GM21367 (cell line): Measurements from ENCODE around the gene ABTB1.
"Not testable (repeated sequence)": the region's sequence is repeated elsewhere in the genome, so short reads cannot be mapped to it uniquely, and the experiment has no call there.

Source experiments
- ATAC-seq: cut with Tn5 transposase; IDR thresholded peaks from one replicate; pipeline ENCODE4 v1.9.1; 2021; ENCODE audit not compliant: unreplicated experiment

The ABTB1 gene

DNA sequence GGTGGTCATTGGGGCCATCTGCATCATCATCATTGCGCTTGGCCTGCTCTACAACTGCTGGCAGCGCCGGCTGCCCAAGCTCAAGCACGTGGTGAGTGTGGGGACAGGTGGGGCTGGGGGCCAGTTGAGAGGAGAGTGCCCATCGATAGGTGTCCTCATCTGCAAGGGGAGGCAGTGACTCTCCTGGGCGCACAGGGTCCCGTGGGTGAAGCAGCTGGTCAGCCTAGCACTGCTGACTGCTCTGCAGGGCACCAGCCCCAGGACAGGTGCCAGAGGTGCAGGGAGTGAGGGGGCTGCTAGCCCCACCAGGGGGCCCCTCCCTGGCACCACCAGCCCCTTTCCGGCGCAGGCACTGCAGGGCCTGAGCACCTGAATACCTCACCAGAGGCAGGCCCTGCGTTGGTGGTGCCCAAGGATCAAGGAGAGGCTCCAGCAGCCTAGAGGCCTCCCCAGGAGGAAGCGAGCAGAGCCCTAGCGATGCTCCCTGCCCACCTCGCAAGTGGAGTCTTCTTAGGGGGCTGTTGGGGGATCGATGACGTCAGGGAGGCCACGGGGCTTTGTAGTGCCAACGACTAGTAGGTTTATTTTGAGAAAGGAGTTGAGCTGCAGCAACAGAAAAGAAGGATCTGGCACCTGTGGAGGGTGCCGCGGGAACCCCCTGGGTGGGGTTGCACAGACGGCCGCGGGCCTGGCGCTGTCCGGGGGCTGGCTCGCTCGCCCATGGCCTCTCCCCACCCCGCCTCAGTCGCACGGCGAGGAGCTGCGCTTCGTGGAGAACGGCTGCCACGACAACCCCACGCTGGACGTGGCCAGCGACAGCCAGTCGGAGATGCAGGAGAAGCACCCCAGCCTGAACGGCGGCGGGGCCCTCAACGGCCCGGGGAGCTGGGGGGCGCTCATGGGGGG, 976 bp upstream of the ABTB1 start:
- ATAC-seq, result no peak

DNA sequence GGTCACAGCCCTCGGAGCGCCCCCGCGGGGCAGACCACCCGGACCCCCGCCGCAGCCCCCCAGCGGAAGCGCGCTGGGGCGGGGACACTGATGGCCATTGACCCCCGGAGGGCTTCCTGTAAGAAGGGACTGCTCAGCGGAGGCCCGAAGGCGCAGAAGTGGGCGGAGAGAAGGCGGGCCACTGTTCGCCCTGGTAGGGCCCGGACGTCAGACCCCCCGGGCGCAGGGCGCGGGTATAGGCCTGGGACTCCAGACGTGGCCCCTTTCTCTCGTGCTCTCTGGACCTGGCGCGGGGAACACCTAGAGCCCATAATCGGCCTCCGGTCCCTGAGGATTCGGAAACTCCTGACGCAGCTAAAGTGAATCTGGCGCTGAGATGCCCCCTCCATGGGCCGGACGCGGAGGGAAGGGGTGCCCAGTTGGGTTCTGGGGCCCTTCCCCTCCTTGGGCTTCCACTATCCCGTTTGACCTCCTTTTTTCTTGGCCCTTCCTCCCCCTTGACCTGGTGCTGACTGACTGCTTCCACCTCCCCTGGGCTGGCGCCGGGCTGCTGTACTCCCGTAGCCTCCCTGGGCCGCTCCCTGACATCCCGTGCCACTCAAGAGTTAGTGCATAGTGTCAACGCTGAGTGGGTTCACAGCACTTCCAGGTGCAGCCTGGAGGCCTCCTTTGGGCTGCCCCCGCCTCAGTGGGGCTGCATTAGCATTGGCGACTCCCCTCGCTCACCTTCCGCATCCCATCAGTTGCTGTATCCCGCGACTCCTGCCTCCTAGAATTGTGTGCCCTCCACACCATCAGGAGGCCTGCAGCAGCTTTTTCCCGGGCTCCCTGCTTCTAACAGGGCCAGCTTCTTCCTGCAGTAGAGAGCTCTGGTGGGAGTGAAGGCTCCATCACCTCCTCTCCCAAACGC, 694 bp downstream of the ABTB1 start:
- ATAC-seq, result peak; percentile 20

DNA sequence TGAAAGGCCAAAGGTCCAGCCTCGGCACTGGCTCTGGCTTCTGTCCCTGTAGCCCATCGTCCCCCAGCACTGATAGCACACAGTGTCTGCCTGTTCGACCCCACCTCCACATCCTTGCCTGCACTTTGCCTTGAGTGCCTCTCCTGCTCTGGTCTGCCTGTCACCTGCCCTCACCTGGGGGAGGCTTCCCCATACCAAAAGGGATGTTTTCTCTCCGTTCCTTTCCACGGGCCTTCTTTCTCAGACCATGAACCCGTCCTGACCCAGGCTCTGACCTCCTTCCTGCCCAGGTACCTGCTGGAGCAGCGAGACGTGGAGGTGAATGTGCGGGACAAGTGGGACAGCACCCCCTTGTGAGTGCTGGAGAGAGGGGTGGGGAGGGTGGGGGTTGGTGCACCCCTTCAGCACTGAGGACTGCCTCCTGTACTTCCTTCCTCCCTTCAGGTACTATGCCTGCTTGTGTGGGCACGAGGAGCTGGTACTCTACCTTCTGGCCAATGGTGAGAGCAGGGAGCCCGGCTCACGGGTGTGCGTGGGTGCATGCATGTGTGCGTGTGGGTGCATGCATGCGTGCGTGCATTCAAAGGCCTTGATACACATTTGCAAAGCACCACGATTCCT, 1.5 kb downstream of the ABTB1 start:
- ATAC-seq, result no peak

DNA sequence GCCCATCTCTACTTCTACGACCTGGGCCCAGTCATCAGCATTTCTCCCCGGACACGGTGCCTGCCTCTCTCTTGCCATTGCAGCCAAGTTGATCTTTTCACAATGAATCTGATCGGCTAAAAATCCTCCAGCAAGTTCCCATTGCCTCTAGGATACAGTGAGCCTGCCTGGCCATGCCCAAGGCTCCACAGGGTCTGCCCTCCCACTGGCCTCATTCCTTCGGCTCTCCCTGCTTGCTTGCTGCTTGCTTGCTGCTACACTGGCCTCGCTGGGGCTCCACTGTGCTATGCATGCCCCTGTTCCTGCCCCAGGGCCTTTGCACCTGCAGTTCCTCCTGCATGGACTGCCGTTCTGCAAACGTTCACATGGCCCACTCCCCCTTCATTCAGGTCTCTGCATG, 2.0 kb downstream of the ABTB1 start:
- no peak for ATAC-seq

DNA sequence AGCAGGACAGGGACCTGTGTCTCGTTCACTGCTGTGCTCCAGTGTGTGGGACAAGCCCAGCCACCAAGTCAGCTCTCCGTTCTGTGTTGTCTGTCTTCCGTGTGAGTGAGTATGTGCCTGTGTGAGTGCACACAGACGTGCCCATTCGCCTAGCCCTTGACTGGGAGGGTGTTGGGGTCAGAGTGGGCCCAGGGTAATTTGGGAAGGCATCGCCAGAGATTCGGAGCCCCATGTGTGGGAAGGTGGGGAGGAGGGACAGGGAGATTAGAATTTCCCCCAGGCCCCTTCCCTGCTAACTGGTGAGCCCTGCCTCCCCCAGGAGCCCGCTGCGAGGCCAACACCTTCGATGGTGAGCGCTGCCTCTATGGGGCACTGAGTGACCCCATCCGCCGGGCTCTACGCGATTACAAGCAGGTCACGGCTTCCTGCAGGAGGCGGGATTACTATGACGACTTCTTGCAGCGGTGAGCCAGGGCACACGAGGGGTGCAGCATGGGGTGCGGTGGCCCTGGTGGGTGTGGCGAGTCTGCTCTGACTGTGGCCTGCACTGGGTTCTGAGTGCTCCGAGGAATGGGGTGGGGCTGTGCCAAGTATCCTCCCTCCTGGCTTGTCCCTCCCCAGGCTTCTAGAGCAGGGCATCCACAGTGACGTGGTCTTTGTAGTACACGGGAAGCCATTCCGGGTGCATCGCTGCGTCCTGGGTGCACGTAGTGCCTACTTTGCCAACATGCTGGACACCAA, 3.1 kb downstream of the ABTB1 start:
- ATAC-seq, result no peak

DNA sequence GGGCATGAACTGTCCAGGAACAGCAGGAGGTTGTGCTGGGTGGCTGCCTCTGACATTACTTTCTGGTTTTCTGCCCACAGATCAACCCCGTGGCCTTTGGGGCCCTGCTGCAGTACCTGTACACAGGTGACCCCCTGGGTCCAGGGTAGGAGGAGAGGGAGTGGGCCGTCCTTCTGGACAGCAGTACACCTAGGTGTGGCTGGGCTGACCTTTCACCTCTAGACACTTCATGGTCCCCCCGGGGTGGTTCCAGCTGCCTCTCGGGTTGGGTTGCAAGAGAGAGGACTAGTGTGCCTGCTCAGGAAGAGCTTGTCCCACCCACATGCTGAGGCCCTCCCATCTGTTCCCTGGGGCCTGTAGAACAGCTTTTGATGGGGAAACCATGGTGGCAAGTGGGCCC, 3.7 kb downstream of the ABTB1 start:
- ATAC-seq, result no peak

DNA sequence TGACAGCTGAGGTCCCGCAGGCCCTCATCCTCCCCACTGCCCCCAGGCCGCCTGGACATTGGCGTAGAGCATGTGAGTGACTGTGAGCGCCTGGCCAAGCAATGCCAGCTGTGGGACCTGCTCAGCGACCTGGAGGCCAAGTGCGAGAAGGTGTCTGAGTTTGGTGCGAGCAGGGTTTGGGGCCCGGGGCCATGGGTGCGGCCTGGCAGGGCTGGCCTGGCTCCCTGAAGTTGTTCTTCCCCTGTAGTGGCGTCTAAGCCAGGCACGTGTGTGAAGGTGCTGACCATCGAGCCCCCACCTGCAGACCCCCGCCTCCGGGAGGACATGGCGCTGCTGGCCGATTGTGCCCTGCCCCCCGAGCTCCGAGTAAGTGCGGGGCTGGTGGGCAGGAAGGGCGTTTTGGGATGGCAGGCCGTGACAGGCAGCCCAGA, 4.2 kb downstream of the ABTB1 start:
- no peak for ATAC-seq

DNA sequence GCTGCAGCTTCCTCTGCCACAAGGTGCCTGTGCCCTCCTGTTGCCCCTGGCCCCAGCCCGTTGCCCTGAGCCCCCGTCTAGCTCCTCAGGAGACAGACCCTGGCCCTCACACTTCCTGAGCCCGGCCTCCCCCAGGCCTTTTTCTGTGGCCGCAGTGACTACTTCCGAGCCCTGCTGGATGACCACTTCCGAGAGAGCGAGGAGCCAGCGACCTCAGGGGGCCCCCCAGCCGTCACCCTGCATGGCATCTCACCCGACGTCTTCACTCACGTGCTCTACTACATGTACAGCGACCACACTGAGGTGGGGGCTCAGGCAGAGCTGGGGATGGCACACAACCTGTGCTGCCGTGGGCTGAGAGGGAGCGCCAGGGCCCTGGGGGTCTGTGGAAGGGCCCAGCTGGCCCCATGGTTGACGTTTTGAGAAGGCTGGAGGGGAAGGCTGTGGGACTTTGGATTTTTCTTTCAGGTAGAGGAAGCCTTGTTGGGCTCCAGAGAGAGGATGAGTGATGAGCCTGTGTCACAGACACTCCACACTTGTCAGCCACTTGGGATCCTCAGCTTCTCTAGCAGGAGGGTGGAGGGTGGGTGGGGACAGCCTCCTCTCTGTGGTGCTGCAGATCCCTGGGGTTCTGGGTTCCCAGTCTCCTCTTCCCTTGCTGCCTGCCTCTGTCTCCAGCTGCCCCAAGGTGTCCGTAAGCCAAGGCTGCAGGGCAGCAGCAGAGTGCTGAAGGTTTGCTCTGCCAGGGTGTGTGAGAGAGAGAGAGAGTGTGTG, 5.0 kb downstream of the ABTB1 start:
- no peak for ATAC-seq

DNA sequence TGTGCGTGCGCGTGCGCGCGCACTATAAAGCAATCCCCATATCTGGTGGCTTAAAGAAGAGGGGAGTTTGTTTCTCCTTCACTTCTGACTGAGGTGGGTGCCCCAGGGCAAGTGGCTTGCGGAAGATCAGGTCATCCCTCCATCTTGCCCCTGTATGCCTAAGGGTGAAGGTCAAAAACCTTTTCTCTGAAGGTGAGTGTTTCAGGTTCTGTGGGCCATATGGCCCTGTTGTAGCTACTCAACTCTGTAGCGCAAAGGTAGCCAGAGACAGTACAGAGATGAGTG, 5.5 kb downstream of the ABTB1 start:
- no peak for ATAC-seq

DNA sequence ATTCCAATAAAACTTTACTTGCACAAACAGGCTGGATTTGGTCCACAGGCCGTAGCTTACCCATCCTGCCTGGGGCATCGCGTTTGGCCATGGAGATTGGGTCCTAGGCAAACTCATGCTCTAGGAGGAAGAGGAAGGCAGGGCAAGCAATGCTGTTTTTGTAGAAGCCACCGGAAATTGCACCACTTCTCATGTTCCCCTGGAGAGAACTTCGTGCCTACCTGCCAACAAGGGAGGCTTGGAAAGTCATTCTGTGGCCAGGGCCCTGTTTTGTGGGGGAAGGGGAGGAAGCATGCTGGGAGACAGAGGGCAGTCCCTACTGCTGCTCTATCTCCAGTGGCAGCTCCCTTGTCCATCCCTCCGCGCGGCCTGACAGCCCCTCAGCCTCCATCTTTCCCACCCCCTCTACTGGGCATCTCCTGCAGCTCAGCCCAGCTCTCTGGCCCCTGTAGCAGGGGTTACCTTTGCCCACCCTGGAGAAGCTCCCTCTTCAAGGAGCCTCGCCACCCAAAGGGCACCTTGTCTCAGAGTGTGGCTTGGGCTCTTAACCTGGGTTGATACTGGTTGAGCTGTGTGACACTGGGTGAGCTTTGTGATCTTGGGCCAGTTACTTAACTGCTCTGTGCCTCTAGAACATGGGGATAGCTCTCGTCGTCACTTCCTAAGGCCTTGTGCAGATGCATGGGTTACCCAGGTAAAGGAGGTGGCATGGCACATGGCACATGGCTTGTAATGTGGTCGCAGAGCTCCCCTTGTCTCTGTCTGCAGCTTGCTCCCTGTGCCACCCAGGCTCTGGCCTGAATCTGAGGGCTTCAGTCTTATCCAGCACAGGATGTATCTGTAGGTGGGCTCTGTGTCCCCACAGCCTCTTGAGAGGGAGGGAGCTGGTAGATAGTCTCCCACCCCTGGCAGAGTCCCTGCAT, 6.1 kb downstream of the ABTB1 start:
- ATAC-seq, result no peak

DNA sequence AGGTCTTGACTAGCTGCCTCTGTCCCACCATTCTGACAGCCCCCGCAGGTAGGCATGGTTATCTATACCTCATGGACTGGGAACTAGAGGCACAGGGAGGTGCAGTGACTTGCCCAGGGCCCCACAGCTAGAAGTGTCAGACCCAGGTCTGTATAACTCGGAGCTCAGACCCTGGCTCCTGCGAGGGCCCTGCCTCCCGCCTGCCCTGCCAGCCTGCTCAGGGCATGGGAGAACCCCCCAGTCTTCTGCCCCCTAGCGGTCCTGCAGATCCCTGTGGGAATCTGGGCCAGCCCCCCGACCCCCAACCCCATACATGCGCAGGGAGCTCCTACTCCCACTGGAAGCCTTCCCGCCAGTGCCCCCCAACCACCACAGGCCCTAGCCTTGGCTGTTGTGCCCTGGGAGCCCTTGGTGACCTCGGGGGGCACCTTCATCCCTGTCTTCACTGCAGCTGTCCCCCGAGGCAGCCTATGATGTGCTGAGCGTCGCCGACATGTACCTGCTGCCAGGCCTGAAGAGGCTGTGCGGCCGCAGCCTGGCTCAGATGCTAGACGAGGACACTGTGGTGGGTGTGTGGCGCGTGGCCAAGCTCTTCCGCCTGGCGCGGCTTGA, 6.9 kb downstream of the ABTB1 start:
- ATAC-seq, result no peak

DNA sequence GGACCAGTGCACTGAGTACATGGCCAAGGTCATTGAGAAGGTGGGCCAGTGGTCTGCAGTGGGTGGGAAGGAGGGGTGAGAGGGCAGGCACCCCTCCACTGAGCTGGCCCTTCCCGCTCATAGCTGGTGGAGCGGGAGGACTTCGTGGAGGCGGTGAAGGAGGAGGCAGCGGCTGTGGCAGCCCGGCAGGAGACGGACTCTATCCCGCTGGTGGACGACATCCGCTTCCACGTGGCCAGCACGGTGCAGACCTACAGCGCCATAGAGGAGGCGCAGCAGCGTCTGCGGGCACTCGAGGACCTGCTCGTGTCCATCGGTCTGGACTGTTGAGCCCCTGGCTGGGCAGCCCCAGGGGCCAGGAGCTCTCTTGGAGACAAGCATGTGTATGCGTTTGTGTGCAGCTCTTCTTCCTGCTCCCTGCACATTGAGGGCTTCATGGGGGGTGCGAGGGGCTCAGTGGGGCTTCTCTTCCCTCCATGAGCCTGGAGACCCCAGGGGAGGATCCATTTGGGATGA, 7.5 kb downstream of the ABTB1 start:
- ATAC-seq, result no peak

DNA sequence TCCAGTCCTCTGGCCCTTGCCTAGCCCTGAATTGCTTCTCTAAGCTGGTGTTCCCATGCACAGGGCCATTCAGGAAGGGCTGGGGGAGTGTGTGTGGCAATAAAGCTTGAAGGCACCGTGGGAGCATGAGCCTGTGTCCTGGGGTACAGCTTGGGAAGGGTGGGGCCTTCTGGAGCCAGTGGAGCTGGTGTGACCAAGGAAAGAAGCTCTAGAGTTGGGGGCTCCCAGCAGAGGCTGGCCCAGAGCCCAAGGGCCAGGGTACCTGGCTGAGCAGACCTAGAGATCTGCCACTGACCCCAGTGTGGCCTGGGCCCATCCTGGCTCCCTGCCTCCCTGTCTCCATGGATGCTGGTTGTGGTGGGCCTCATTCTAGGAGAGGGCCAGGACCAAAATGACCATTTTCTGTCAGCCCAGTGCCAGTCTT, 8.1 kb downstream of the ABTB1 start:
- ATAC-seq, result no peak

DNA sequence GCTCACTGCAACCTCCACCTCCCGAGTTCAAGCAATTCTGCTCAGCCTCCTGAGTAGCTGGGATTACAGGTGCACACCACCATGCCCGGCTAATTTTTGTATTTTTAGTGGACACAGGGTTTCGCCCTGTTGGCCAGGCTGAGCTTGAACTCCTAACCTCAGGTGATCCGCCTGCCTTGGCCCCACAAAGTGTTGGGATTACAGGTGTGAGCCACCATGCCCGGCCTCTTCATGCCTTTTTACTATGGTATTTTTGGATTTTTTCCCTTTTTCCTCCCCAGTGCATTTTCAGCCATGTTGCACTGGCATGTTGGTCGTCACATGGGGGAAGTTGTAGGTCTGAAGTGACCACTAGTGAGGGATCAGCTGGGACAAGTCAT, 9.4 kb downstream of the ABTB1 start:
- not testable (repeated sequence) for ATAC-seq

DNA sequence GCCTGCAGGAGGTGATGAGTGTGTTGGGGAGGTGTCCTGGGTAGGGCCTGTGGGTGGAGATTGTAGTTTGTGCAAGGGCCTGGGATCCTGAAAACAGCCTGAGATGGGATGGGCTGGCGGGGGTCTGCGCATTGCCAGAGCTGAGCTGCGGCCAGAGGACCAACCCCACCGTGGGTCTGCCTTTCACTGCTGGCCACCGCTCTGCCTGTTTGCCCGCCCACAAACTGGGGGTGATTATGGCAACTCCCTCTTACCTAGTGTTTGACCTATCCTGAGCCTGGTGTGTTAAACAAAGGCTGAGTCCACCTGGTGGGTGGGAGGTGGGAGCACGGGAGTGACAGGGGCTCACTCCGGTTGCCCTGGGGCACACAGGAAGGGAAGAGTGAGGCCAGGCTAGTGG, 9.8 kb downstream of the ABTB1 start:
- ATAC-seq, result no peak

DNA sequence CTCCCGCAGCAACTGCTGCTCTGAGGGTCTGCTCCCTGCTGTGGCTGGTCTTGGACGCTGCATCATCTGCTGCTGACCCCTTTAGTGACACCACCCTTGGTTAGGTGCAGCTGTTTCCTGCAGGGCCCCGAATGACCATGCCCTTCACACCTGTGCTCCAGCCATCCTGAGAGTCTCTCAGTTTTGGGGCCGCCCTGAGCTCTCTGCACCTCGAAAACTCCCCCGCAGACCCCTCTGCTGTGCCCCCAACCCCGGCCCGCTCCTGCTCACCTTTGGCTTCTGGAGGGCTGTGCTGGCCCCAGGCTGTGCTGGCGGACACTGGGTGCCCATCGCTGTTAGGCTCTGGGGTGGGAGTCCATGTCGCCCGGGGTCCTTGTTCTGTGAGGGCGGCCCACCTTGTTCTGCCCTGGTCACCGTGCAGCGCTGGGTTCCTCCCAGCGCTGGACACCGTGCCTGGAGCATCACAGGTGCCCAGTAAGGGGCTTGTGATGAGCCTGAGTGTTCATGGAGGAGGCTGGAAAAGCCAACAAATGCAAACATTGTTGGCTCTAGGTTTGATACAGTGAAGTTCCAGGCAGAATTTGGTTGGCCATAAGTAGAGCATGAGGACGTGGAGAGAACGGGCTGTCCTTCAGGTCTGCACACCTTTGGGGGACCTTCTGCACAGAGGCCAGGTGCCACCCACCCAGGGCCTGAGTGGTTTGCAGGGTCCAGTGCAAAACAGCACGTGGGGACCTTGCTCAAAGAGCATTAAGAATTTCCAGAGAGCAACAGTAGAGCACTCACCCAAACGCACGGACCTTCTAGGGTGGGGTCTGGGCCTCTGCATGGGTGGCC, 12.3 kb downstream of the ABTB1 start:
- ATAC-seq, result no peak

DNA sequence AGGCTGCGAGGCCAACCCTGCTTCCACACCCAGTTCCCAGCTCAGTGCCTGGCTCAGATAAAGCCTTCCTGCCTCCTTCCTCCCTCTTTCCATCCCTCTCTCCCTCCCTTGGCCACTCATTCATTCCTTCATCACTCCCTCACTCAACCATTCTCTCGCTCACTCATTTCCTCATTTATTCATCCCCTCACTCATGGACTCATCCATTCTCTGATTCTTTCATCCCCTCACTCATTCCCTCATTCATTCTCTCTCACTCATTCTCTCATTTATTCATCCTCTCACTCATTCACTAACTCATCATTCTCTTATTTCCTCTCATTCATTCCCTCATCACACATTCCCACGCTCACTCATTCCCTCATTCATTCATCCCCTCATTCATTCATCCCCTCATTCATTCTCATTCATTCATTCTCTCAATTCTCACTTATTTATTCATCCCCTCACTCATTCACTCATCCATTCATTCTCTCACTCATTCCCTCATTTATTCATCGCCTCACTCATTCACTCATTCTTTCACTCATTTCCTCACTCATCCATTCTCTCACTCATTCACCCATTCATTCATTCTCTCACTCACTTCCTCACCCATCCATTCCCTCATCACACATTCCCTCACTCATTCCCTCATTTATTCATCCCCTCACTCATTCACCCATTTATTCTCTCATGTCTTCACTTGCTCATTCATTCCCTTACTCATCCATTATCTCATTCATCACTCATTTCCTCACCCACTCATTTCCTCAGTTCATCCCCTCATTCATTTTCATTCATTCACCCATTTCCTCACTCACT, 13.2 kb downstream of the ABTB1 start:
- no peak for ATAC-seq
